HepG2 (cell line): Measurements from ENCODE around the gene TAF1A. TPM values are rescaled to one million over a fixed set of nuclear protein-coding genes. Genes with fewer than 3 reads are reported as not detected.

Experiments
- ATAC-seq: fragments of 200-7000 bp; cut with Tn5 transposase; 3 replicates; pipeline ENCODE4 v1.9.1; 2020; ENCODE audit warnings: mild to moderate bottlenecking, moderate library complexity
- BruUV-seq: library from RNA; stranded (reverse); fragments of 400-500 nt; replicated peaks from 2 replicates; lab custom pipeline; 2021; lab: Mats Ljungman, UMichigan
- CTCF ChIA-PET: fragments of 300-600 bp; formaldehyde crosslinking; extraction: SDS; loops from one replicate; lab custom pipeline; 2021; ENCODE audit warnings: low total read pairs, inconsistent platforms, low intra/inter-chr PET ratio; lab: Yijun Ruan, JAX
- POLR2A ChIA-PET: fragments of 350-600 bp; sonication (Branson Sonifier 250); formaldehyde crosslinking; loops from one replicate; lab custom pipeline; 2020; ENCODE audit warnings: antibody characterized with exemption, inconsistent platforms; lab: Yijun Ruan, JAX
- DNase-seq: peaks from one replicate; pipeline ENCODE4 v3.0.0-alpha.2; 2015; ENCODE audit warnings: low spot score
- FAIRE-seq: peaks from 3 replicates; lab custom pipeline; 2011; peaks lifted over from hg19 to GRCh38; lab: Jason Lieb, UNC
- H2AFZ ChIP-seq: one replicate; pipeline ENCODE4 v1.6.1; 2011; ENCODE audit warnings: low read length, inconsistent platforms
- H3K27ac ChIP-seq: fragments of 300-600 bp; 3 replicates; pipeline ENCODE4 v1.8.0; 2011; ENCODE audit warnings: mixed run types, mild to moderate bottlenecking, mixed read lengths, low read length, inconsistent platforms; ENCODE audit not compliant: insufficient read depth; ENCODE audit errors: extremely low read length
- H3K27me3 ChIP-seq, 2 experiments: fragments of 200-600 bp in 1 of 2; 2 replicates in 1 of 2; 3 replicates in 1 of 2; pipeline versions ENCODE4 v1.6.0 to v1.8.0; 2011; ENCODE audit warnings: low read length in 2 of 2, mild to moderate bottlenecking in 2 of 2, moderate library complexity in 2 of 2, inconsistent platforms in 1 of 2; ENCODE audit not compliant: insufficient read depth in 2 of 2, control insufficient read depth in 1 of 2
- H3K36me3 ChIP-seq, 2 experiments: fragments of 200-600 bp in 1 of 2; replicated peaks in 1 of 2; 2 replicates in 1 of 2; 3 replicates in 1 of 2; pipeline versions ENCODE4 v1.5.1 to v1.8.0; 2011; ENCODE audit warnings: low read length in 2 of 2, inconsistent platforms in 1 of 2; ENCODE audit not compliant: insufficient read depth in 2 of 2, control insufficient read depth in 1 of 2
- H3K4me1 ChIP-seq: 2 replicates; pipeline ENCODE4 v1.5.1; 2012; ENCODE audit warnings: low read length, inconsistent platforms; ENCODE audit not compliant: insufficient read depth
- H3K4me2 ChIP-seq: 2 replicates; pipeline ENCODE4 v1.6.0; 2011; ENCODE audit warnings: low read depth, low read length, inconsistent platforms
- H3K4me3 ChIP-seq, 3 experiments: fragments of 200-600 bp in 1 of 3; sonication (generic), shearing (Covaris generic) in 1 of 3; replicated peaks in 1 of 3; 2 replicates each; pipeline ENCODE4 v1.5.1; 2011 to 2016; ENCODE audit warnings: low read length in 3 of 3, inconsistent platforms in 2 of 3, low read depth in 2 of 3, mild to moderate bottlenecking in 2 of 3, control low read depth in 1 of 3, mixed read lengths in 1 of 3; ENCODE audit not compliant: insufficient read depth in 1 of 3
- H3K79me2 ChIP-seq: one replicate; pipeline ENCODE4 v1.6.1; 2011; ENCODE audit warnings: low read length, inconsistent platforms; ENCODE audit not compliant: insufficient read depth
- H3K9ac ChIP-seq: 2 replicates; pipeline ENCODE4 v1.6.0; 2011; ENCODE audit warnings: mild to moderate bottlenecking, low read depth, low read length, inconsistent platforms; ENCODE audit not compliant: insufficient read depth
- H3K9me3 ChIP-seq: 2 replicates; pipeline ENCODE4 v1.5.1; 2012; ENCODE audit warnings: mild to moderate bottlenecking, low read length
- H4K20me1 ChIP-seq: 2 replicates; pipeline ENCODE4 v1.6.0; 2011; ENCODE audit warnings: inconsistent platforms, mild to moderate bottlenecking, low read length, moderate library complexity; ENCODE audit not compliant: insufficient read depth
- MBNL3 ChIP-seq: fragments of 250-450 bp; sonication (Bioruptor Pico); conservative IDR thresholded peaks from 2 replicates; pipeline ENCODE4 v1.8.0; 2022; ENCODE audit warnings: mild to moderate bottlenecking, inconsistent platforms
- MYPOP ChIP-seq: sonication (generic); formaldehyde crosslinking; IDR thresholded peaks from 2 replicates; pipeline ENCODE4 v1.8.1; 2023; ENCODE audit warnings: mild to moderate bottlenecking, moderate library complexity, missing genetic modification reagents
- PATZ1 ChIP-seq: sonication (generic); formaldehyde crosslinking; IDR thresholded peaks from 2 replicates; pipeline ENCODE4 v1.4.0; 2020; ENCODE audit warnings: missing genetic modification reagents
- RNF219 ChIP-seq: sonication (generic); formaldehyde crosslinking; IDR thresholded peaks from 2 replicates; pipeline ENCODE4 v1.5.0; 2020; ENCODE audit warnings: mild to moderate bottlenecking, missing genetic modification reagents
- SCMH1 ChIP-seq: sonication (generic); formaldehyde crosslinking; IDR thresholded peaks from 2 replicates; pipeline ENCODE4 v1.9.0; 2021; ENCODE audit warnings: missing genetic modification reagents, mild to moderate bottlenecking, borderline replicate concordance
- ZC3H13 ChIP-seq: sonication (generic); formaldehyde crosslinking; IDR thresholded peaks from 2 replicates; pipeline ENCODE4 v1.8.1; 2023; ENCODE audit warnings: mild to moderate bottlenecking, missing genetic modification reagents, moderate library complexity
- ZMYM2 ChIP-seq: sonication (generic); formaldehyde crosslinking; IDR thresholded peaks from 2 replicates; pipeline ENCODE4 v1.8.0; 2022; ENCODE audit warnings: mild to moderate bottlenecking, missing genetic modification reagents
- ZNF263 ChIP-seq: sonication (generic); formaldehyde crosslinking; IDR thresholded peaks from 2 replicates; pipeline ENCODE4 v1.4.0; 2020; ENCODE audit warnings: missing genetic modification reagents
- ZNF292 ChIP-seq: sonication (generic); formaldehyde crosslinking; IDR thresholded peaks from 2 replicates; pipeline ENCODE4 v1.8.1; 2022; ENCODE audit warnings: mild to moderate bottlenecking, low read depth, missing genetic modification reagents, borderline replicate concordance
- ZSCAN25 ChIP-seq: sonication (generic); formaldehyde crosslinking; IDR thresholded peaks from 2 replicates; pipeline ENCODE4 v1.8.0; 2022; ENCODE audit warnings: mild to moderate bottlenecking, missing genetic modification reagents
- WGBS: methylation state at CpG from one replicate; pipeline ENCODE4 v1.1.6; 2017; ENCODE audit warnings: low lambda C conversion rate; 5-methylcytosine and 5-hydroxymethylcytosine counted together
- in situ Hi-C: cut with HindIII; loops from 2 replicates; pipeline ENCODE4 v1.10.0; 2017; ENCODE audit warnings: low pct_unique_long_range_greater_than_20kb; ENCODE audit not compliant: extremely low pct_ligation_motif_present
- intact Hi-C: fragments of 100-400 bp; cut with micrococcal nuclease; formaldehyde crosslinking; loops from one replicate; pipeline ENCODE4 v1.10.0; 2022; ENCODE audit not compliant: unreplicated experiment
- polyA plus RNA-seq, 8 experiments: library from polyadenylated mRNA; depleted of rRNA in 3 of 8; stranded (reverse) in 7 of 8; unstranded in 1 of 8; fragments of >200 nt; fragmentation: Illumina TruSeq in 4 of 8; extraction: Trizol in 4 of 8; gene quantifications; 2 replicates each; pipeline versions ENCODE4 v1.2.1 to v1.2.3, GENCODE V29; 2011 to 2016; ENCODE audit warnings: low read depth in 4 of 8, missing spikeins in 1 of 8, mixed read lengths in 1 of 8; ENCODE audit not compliant: insufficient read depth in 1 of 8
- total RNA-seq, 5 experiments: library from RNA; depleted of rRNA; stranded (reverse); fragments of >200 nt; fragmentation: Illumina TruSeq; extraction: Trizol; gene quantifications; 2 replicates each; pipeline ENCODE4 v1.2.3, GENCODE V29; 2016; ENCODE audit warnings: low read depth in 1 of 5
- TF ChIP-seq, protein P1 (sequence below): sonication (generic); formaldehyde crosslinking; IDR thresholded peaks from 2 replicates; pipeline ENCODE4 v1.5.0; 2020; ENCODE audit warnings: mild to moderate bottlenecking, missing genetic modification reagents
- TF ChIP-seq, protein P2 (sequence below): sonication (generic); formaldehyde crosslinking; IDR thresholded peaks from 2 replicates; pipeline ENCODE4 v1.4.0; 2020; ENCODE audit warnings: missing genetic modification reagents, low read depth, mild to moderate bottlenecking, borderline replicate concordance

TAF1A gene
- total and polyA plus RNA-seq, 2 of the 13 experiments (the other 11 are each of a cell fraction or from before 2014, with no cell fraction given): 3.3 to 10.7 TPM

DNA sequence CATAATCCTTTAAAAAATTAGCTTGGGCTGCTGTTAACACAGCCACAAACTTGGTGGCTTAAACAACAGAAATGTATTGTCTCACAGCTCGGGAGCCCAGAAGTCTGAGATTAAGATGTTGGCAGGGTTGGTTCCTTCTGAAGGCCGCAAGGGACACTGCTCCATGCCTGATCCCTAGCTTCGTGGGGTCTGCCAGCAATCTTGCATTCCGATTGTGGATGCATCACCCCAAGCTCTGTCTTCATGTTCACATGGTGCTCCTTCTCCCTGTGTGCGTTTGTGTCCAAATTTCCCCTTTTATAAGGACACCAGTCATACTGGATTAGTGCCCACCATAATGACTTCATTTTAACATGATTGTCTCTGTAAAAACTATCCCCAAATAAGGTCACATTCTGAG, 36.9 kb downstream of the TAF1A start (continued):
- TF ChIP-seq SCMH1 (CRISPR knock-in tag): no peak
- no peak for TF ChIP-seq ZMYM2
- no peak for TF ChIP-seq MBNL3 (CRISPR knock-in tag)
- no peak for TF ChIP-seq RNF219 (CRISPR knock-in tag)
- TF ChIP-seq, protein P1, sequence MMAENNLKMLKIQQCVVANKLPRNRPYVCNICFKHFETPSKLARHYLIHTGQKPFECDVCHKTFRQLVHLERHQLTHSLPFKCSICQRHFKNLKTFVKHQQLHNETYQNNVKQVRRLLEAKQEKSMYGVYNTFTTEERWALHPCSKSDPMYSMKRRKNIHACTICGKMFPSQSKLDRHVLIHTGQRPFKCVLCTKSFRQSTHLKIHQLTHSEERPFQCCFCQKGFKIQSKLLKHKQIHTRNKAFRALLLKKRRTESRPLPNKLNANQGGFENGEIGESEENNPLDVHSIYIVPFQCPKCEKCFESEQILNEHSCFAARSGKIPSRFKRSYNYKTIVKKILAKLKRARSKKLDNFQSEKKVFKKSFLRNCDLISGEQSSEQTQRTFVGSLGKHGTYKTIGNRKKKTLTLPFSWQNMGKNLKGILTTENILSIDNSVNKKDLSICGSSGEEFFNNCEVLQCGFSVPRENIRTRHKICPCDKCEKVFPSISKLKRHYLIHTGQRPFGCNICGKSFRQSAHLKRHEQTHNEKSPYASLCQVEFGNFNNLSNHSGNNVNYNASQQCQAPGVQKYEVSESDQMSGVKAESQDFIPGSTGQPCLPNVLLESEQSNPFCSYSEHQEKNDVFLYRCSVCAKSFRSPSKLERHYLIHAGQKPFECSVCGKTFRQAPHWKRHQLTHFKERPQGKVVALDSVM (CRISPR knock-in tag): no peak
- TF ChIP-seq, all 625 proteins: peak for 0

GRCh38 chr1:222547944-222548671, 41.6 kb downstream of the TAF1A start, which contains the start of gene HHIPL2:
Gene HHIPL2 (minus strand): TSS chr1:222548104. CDS start chr1:222548044, 60 bp downstream.
- no peak within 1 kb of the TSS for H3K27ac ChIP-seq
- TF ChIP-seq ZSCAN25 (peak; percentile 86), PATZ1 (peak; percentile 9; the same call in 1 of the 2 replicates), ZNF292 (0 out of 2 replicates have a peak, but pooled peaks have one; percentile 20), SCMH1 (CRISPR knock-in tag) (no peak), ZNF263 (CRISPR knock-in tag) (peak; percentile 96), MYPOP (CRISPR knock-in tag) (0 out of 2 replicates have a peak, but pooled peaks have one; percentile 7), ZC3H13 (no peak)
- TF ChIP-seq, protein P2, sequence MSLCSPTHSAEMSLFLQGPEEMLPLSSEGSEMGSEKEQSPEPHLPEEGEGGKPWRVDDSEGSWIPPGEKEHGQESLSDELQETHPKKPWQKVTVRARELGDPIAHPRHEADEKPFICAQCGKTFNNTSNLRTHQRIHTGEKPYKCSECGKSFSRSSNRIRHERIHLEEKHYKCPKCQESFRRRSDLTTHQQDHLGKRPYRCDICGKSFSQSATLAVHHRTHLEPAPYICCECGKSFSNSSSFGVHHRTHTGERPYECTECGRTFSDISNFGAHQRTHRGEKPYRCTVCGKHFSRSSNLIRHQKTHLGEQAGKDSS (CRISPR knock-in tag): no peak

More at GRCh38 chr1:222547944-222548671, 41.6 kb downstream of the TAF1A start, which contains the start of gene HHIPL2:
- ChIA-PET CTCF (no interaction called here), POLR2A (interaction anchor here (1.7 kb wide), 1 partner anchor 8 kb away, joined by 11 read pairs; no protein-coding TSS in a partner anchor)
- Histone ChIP-seq H3K4me2 (peak within 1 kb of the TSS; percentile 77), H2AFZ (peak within 1 kb of the TSS; percentile 45), H3K36me3 (no peaks in the 10 kb centered on the region), H3K9ac (no peak within 1 kb of the TSS), H4K20me1 (no peaks in the 10 kb centered on the region), H3K9me3 (no peaks in the 10 kb centered on the region), H3K27me3 (no peaks in the 10 kb centered on the region), H3K79me2 (no peaks in the 10 kb centered on the region), H3K4me3 (peak within 1 kb of the TSS; percentile 25 to 65 (median 31)), H3K4me1 (peaks cover 28% of the 10 kb centered on the region)
- in situ Hi-C loops (no loop called here), intact Hi-C loops (loop anchor here (5.0 kb wide), 1 partner anchor 69 kb away; the partner anchor contains the start of gene MIA3)
- DNase-seq (no peak), FAIRE-seq (no peak), ATAC-seq (peak; percentile 32)
- no TSS peak for BruUV-seq
- 6% methylated on average over 7 of the region's 8 CpGs for WGBS
